IPS DF 4.7 (cell line): Measurements from ENCODE around the gene WDR31.

Source experiments
- DNase-seq: peaks from one replicate; pipeline ENCODE4 v3.0.0-alpha.2; 2013; ENCODE audit warnings: low spot score; ENCODE audit errors: extremely low read depth

The WDR31 gene

GRCh38 chr9:113341712-113342410 is 1.8 kb upstream of the WDR31 start:
- no peak for DNase-seq

GRCh38 chr9:113337714-113338113 is 2.4 kb downstream of the WDR31 start:
- no peak for DNase-seq

- DNase-seq = no peak
Observed at GRCh38 chr9:113331780-113332179, 8.3 kb downstream of the WDR31 start.

GRCh38 chr9:113328045-113328782 is 11.9 kb downstream of the WDR31 start:
- no peak for DNase-seq

- DNase-seq = no peak
Observed at GRCh38 chr9:113326230-113326629, 13.8 kb downstream of the WDR31 start.

- DNase-seq = no peak
Observed at GRCh38 chr9:113322671-113323070, 17.4 kb downstream of the WDR31 start.

GRCh38 chr9:113320051-113320450 is 20.0 kb downstream of the WDR31 start:
- DNase-seq = no peak

GRCh38 chr9:113319054-113319453 is 21.0 kb downstream of the WDR31 start:
- DNase-seq = no peak

- DNase-seq = no peak
Observed at GRCh38 chr9:113317777-113318176, 22.3 kb downstream of the WDR31 start.

GRCh38 chr9:113316030-113316429 is 24.0 kb downstream of the WDR31 start:
- no peak for DNase-seq

- no peak for DNase-seq
Observed at GRCh38 chr9:113315231-113315630, 24.8 kb downstream of the WDR31 start.

- DNase-seq = no peak
Observed at GRCh38 chr9:113313261-113313660, 26.8 kb downstream of the WDR31 start.

GRCh38 chr9:113311961-113312360 is 28.1 kb downstream of the WDR31 start:
- no peak for DNase-seq

- no peak for DNase-seq
Observed at GRCh38 chr9:113310538-113310937, 29.5 kb downstream of the WDR31 start.

- no peak for DNase-seq
Observed at GRCh38 chr9:113309204-113309813, 30.8 kb downstream of the WDR31 start.

- no peak for DNase-seq
Observed at GRCh38 chr9:113307396-113307975, 32.6 kb downstream of the WDR31 start.

GRCh38 chr9:113306566-113306965 is 33.5 kb downstream of the WDR31 start:
- DNase-seq = no peak

- DNase-seq = no peak
Observed at GRCh38 chr9:113302792-113303418, 37.2 kb downstream of the WDR31 start, which contains the start of gene RNF183. RNF183 (minus strand) TSS chr9:113303376; CDS start chr9:113298184, 5,192 bp downstream.

- DNase-seq = no peak
Observed at GRCh38 chr9:113301548-113301947, 38.5 kb downstream of the WDR31 start.

GRCh38 chr9:113299800-113300292 is 40.2 kb downstream of the WDR31 start:
- no peak for DNase-seq
